Colonic mucosa (tissue), 4 donors: ENCODE data around the gene CCDC110. TPM values are rescaled to one million over a fixed set of nuclear protein-coding genes. Genes with fewer than 3 reads are reported as not detected.
A peak's percentile ranks its signal among the peaks of the same experiment; 100 is the strongest.

Source experiments
- DNase-seq: peaks from one replicate; pipeline ENCODE4 v3.0.0-alpha.2; 2020
- H3K27ac ChIP-seq: fragments of 200-600 bp; one replicate; pipeline ENCODE4 v1.8.0; 2021
- H3K27me3 ChIP-seq: fragments of 200-600 bp; one replicate; pipeline ENCODE4 v1.8.0; 2021
- H3K36me3 ChIP-seq: fragments of 200-600 bp; one replicate; pipeline ENCODE4 v1.8.0; 2021
- H3K4me1 ChIP-seq: fragments of 200-600 bp; one replicate; pipeline ENCODE4 v1.8.0; 2021; ENCODE audit warnings: mild to moderate bottlenecking
- H3K4me3 ChIP-seq: fragments of 200-600 bp; one replicate; pipeline ENCODE4 v1.8.0; 2021
- H3K9ac ChIP-seq, 2 donors: one replicate each; pipeline ENCODE4 v1.7.0; 2013; ENCODE audit warnings: control low read depth in 2 of 2, low read depth in 2 of 2, low read length in 2 of 2
- H3K9me3 ChIP-seq: fragments of 200-600 bp; one replicate; pipeline ENCODE4 v1.8.0; 2021
- CTCF ChIP-seq: fragments of 200-600 bp; IDR thresholded peaks from one replicate; pipeline ENCODE4 v1.8.0; 2022; ENCODE audit warnings: antibody characterized with exemption, mild to moderate bottlenecking
- intact Hi-C: fragments of 100-400 bp; cut with DNase I; formaldehyde crosslinking; loops from one replicate; pipeline ENCODE4 v1.14.1; 2022
- total RNA-seq, 2 donors: library from RNA; stranded (reverse); fragmentation: NEBNext Ultra II Directional in 1 of 2; extraction: Animal tissue kit (Norgen Biotek cat#: 25700) in 1 of 2; gene quantifications; one replicate each; pipeline ENCODE4 v1.2.1, GENCODE V29; 2021
- donor health status: healthy.
- donor health status: DM: no; HTN: no; CAD: no.
- donor health status: DM: no; HTN: no; CAD: no.

Gene CCDC110
- total RNA-seq, 2 donors from 2014 or later: 3.6 TPM

GRCh38 chr4:185395956-185396723 lies 75.4 kb downstream of the CCDC110 start:
- H3K27me3 ChIP-seq: no peaks in the 10 kb centered on the region
- peak overlapping the region; percentile 95 to 97 for H3K9ac ChIP-seq
- no peak for TF ChIP-seq CTCF
- peak; percentile 97 for DNase-seq
- no peaks in the 10 kb centered on the region for H3K4me1 ChIP-seq
- no peaks in the 10 kb centered on the region for H3K9me3 ChIP-seq
- H3K27ac ChIP-seq: peak overlapping the region; percentile 100
- H3K4me3 ChIP-seq: peak overlapping the region; percentile 61
- intact Hi-C loops: loop anchor here (10.0 kb wide), 1 partner anchor 191 kb away; the partner anchor contains the start of genes CFAP97 and SNX25
- H3K36me3 ChIP-seq: no peaks in the 10 kb centered on the region

GRCh38 chr4:185395238-185395955 lies 76.1 kb downstream of the CCDC110 start, which contains the start of gene LRP2BP:
Gene LRP2BP, minus strand, starts transcription at chr4:185395924. Its CDS starts 17,738 bp downstream, at chr4:185378186.
- intact Hi-C loops: loop anchor here (10.0 kb wide), 1 partner anchor 191 kb away; the partner anchor contains the start of genes CFAP97 and SNX25
- Histone ChIP-seq H3K9ac (peak within 1 kb of the TSS; percentile 95 to 97), H3K27me3 (no peaks in the 10 kb centered on the region), H3K4me1 (no peaks in the 10 kb centered on the region), H3K9me3 (no peaks in the 10 kb centered on the region), H3K4me3 (peak within 1 kb of the TSS; percentile 61), H3K27ac (peak within 1 kb of the TSS; percentile 100), H3K36me3 (no peaks in the 10 kb centered on the region)
- no peak for TF ChIP-seq CTCF
- DNase-seq: no peak

Other genes starting within 250 kb of the CCDC110 start
- under 1 TPM; 0.30 to 0.42 TPM for gene LRP2BP, start 75.8 kb downstream of the CCDC110 start, total RNA-seq
- 10 to 100 TPM; 12.7 to 17.3 TPM for gene ANKRD37, start 74.9 kb downstream of the CCDC110 start, total RNA-seq
- 10 to 100 TPM; 22.0 to 23.5 TPM for gene UFSP2, start 45.8 kb downstream of the CCDC110 start, total RNA-seq
- 10 to 100 TPM in 1 of 2 donors, 1 to 10 TPM in 1; 5.0 to 34.9 TPM for gene PDLIM3, start 63.8 kb upstream of the CCDC110 start, total RNA-seq